Kidney capillary endothelial cell (primary cell): ENCODE data around the gene TXNDC8.
"Not testable (repeated sequence)": the region's sequence is repeated elsewhere in the genome, so short reads cannot be mapped to it uniquely, and the experiment has no call there.

Experiments used
- DNase-seq: peaks from one replicate; pipeline ENCODE4 v3.0.0-alpha.2; 2018; ENCODE audit warnings: low spot score

The TXNDC8 gene

GRCh38 chr9:110327716-110328115 is 9.9 kb downstream of the TXNDC8 start:
- DNase-seq: no peak

GRCh38 chr9:110323818-110324217 is 13.8 kb downstream of the TXNDC8 start:
- DNase-seq: no peak

- no peak for DNase-seq
These were observed 16.8 kb downstream of the TXNDC8 start for GRCh38 chr9:110320651-110321445.

- DNase-seq: no peak
These were observed 17.7 kb downstream of the TXNDC8 start for GRCh38 chr9:110319781-110320492.

GRCh38 chr9:110317911-110318310 is 19.8 kb downstream of the TXNDC8 start:
- DNase-seq: no peak

GRCh38 chr9:110316261-110317075 is 21.2 kb downstream of the TXNDC8 start:
- no peak for DNase-seq

- not testable (repeated sequence) for DNase-seq
These were observed 25.7 kb downstream of the TXNDC8 start for GRCh38 chr9:110311978-110312377.

- DNase-seq: no peak
These were observed 28.0 kb downstream of the TXNDC8 start for GRCh38 chr9:110309681-110310080.

GRCh38 chr9:110308633-110309038 is 29.0 kb downstream of the TXNDC8 start:
- no peak for DNase-seq

- no peak for DNase-seq
These were observed 30.5 kb downstream of the TXNDC8 start for GRCh38 chr9:110307191-110307590.

GRCh38 chr9:110303133-110303532 is 34.5 kb downstream of the TXNDC8 start:
- DNase-seq: no peak

- no peak for DNase-seq
These were observed 39.5 kb downstream of the TXNDC8 start for GRCh38 chr9:110298043-110298605.

- no peak for DNase-seq
These were observed 44.4 kb downstream of the TXNDC8 start for GRCh38 chr9:110293248-110293647.

- no peak for DNase-seq
These were observed 45.6 kb downstream of the TXNDC8 start for GRCh38 chr9:110291921-110292557.

GRCh38 chr9:110290001-110290400 is 47.7 kb downstream of the TXNDC8 start:
- no peak for DNase-seq

- DNase-seq: no peak
These were observed 49.2 kb downstream of the TXNDC8 start for GRCh38 chr9:110288503-110288902.

GRCh38 chr9:110287289-110287680 is 50.4 kb downstream of the TXNDC8 start:
- DNase-seq: no peak

- no peak for DNase-seq
These were observed 53.3 kb downstream of the TXNDC8 start for GRCh38 chr9:110284211-110284844.

- DNase-seq: no peak
These were observed 53.9 kb downstream of the TXNDC8 start for GRCh38 chr9:110283751-110284150.

- no peak for DNase-seq
These were observed 55.0 kb downstream of the TXNDC8 start for GRCh38 chr9:110282739-110283081.

- DNase-seq: no peak
These were observed 55.5 kb downstream of the TXNDC8 start for GRCh38 chr9:110282018-110282738.
